Fibroblast of lung (primary cell): ENCODE measurements around the gene FGR. TPM values are rescaled to one million over a fixed set of nuclear protein-coding genes. Genes with fewer than 3 reads are reported as not detected.

Experiments
- DNase-seq, 2 donors: peaks; one replicate each; pipeline versions ENCODE4 v3.0.0 to v3.0.0-alpha.2; 2010; ENCODE audit warnings: low read depth in 2 of 2
- H2AFZ ChIP-seq: 2 replicates; pipeline ENCODE4 v1.5.1; 2012; ENCODE audit warnings: low read length, control low read depth, inconsistent platforms
- H3K27ac ChIP-seq: 2 replicates; pipeline ENCODE4 v1.5.1; 2011; ENCODE audit warnings: low read length, control low read depth; ENCODE audit not compliant: insufficient read depth
- H3K27me3 ChIP-seq: 2 replicates; pipeline ENCODE4 v1.5.1; 2011; ENCODE audit warnings: mild to moderate bottlenecking, low read length; ENCODE audit not compliant: control insufficient read depth, insufficient read depth
- H3K36me3 ChIP-seq: 2 replicates; pipeline ENCODE4 v1.5.1; 2011; ENCODE audit warnings: low read length; ENCODE audit not compliant: control insufficient read depth, insufficient read depth
- H3K4me1 ChIP-seq: 2 replicates; pipeline ENCODE4 v1.5.1; 2011; ENCODE audit warnings: low read length; ENCODE audit not compliant: control insufficient read depth, insufficient read depth; ENCODE audit errors: extremely low read depth
- H3K4me2 ChIP-seq: 2 replicates; pipeline ENCODE4 v1.5.1; 2011; ENCODE audit warnings: low read length, control low read depth; ENCODE audit not compliant: insufficient read depth; ENCODE audit errors: extremely low read depth
- H3K4me3 ChIP-seq, 4 experiments: fragments of 200-600 bp in 1 of 4; sonication (generic) in 1 of 4; replicated peaks in 1 of 4; 2 replicates each; pipeline ENCODE4 v1.5.1; 2011 to 2016; ENCODE audit warnings: low read length in 4 of 4, low read depth in 3 of 4, mild to moderate bottlenecking in 3 of 4, control low read depth in 2 of 4, inconsistent platforms in 1 of 4, mixed read lengths in 1 of 4; ENCODE audit not compliant: insufficient read depth in 1 of 4; ENCODE audit errors: control extremely low read depth in 1 of 4
- H3K79me2 ChIP-seq: 2 replicates; pipeline ENCODE4 v1.5.1; 2012; ENCODE audit warnings: mild to moderate bottlenecking, low read length, inconsistent platforms; ENCODE audit not compliant: control insufficient read depth, insufficient read depth
- H3K9ac ChIP-seq: 2 replicates; pipeline ENCODE4 v1.5.1; 2011; ENCODE audit warnings: mild to moderate bottlenecking, low read length, control low read depth; ENCODE audit not compliant: insufficient read depth
- H3K9me3 ChIP-seq: 2 replicates; pipeline ENCODE4 v1.5.1; 2012; ENCODE audit warnings: low read depth, low read length; ENCODE audit not compliant: control insufficient read depth, insufficient read depth
- H4K20me1 ChIP-seq: 2 replicates; pipeline ENCODE4 v1.5.1; 2011; ENCODE audit warnings: low read length; ENCODE audit not compliant: control insufficient read depth, insufficient read depth; ENCODE audit errors: extremely low read depth
- CTCF ChIP-seq, 2 donors: IDR thresholded peaks in 1 of 2; conservative IDR thresholded peaks in 1 of 2; 1 replicate in 1 of 2; 2 replicates in 1 of 2; pipeline ENCODE4 v1.5.1; 2011 to 2012; ENCODE audit warnings: low read length in 2 of 2, control low read depth in 1 of 2, inconsistent platforms in 1 of 2, low read depth in 1 of 2, mild to moderate bottlenecking in 1 of 2
- EZH2 ChIP-seq: IDR thresholded peaks from 2 replicates; pipeline ENCODE4 v1.5.1; 2012; ENCODE audit warnings: low read length, control low read depth, mild to moderate bottlenecking; ENCODE audit errors: missing control alignments
- polyA plus RNA-seq, 2 donors: library from polyadenylated mRNA; depleted of rRNA in 1 of 2; stranded (reverse) in 1 of 2; unstranded in 1 of 2; fragments of >200 nt; gene quantifications; 2 replicates each; pipeline ENCODE4 v1.2.1, GENCODE V29; 2011 to 2012; ENCODE audit warnings: missing spikeins in 1 of 2
- total RNA-seq: library from RNA; depleted of rRNA; stranded (reverse); fragments of >200 nt; gene quantifications from 2 replicates; pipeline ENCODE4 v1.2.1, GENCODE V29; 2014

The FGR gene
- total and polyA plus RNA-seq, 2 donors (not counting 1 experiment from before 2014, with no cell fraction given) = not detected

- H3K9me3 ChIP-seq = no peaks in the 10 kb centered on the region
- TF ChIP-seq EZH2 (peak; percentile 93), CTCF (conservative IDR thresholded peaks at IDR 0.05 in 1 of 2, IDR thresholded peaks at IDR 0.05 in 1 of 2; ENCODE audit: low read depth in 1 of 2, low read length in 2 of 2) (no peak)
- DNase-seq = peak in 1 of 2 donors; percentile 11
- H3K27ac ChIP-seq = no peak overlapping the region
- H3K9ac ChIP-seq = peak overlapping the region; percentile 46
- H3K27me3 ChIP-seq = peaks cover 25% of the 10 kb centered on the region
- peak overlapping the region; percentile 25 for H3K4me2 ChIP-seq
- H3K4me1 ChIP-seq = no peaks in the 10 kb centered on the region
- H3K36me3 ChIP-seq = no peaks in the 10 kb centered on the region
- H3K79me2 ChIP-seq = no peaks in the 10 kb centered on the region
- H3K4me3 ChIP-seq = peak overlapping the region in 1 of 4 experiments; percentile 44
- H2AFZ ChIP-seq = peak overlapping the region; percentile 17
- H4K20me1 ChIP-seq = no peaks in the 10 kb centered on the region
These were observed 604 bp downstream of the FGR start for GRCh38 chr1:27634177-27634984.

- Histone ChIP-seq H3K36me3 (no peaks in the 10 kb centered on the region), H3K27ac (no peak overlapping the region), H3K4me2 (peak overlapping the region; percentile 25), H2AFZ (no peak overlapping the region), H3K9ac (peak overlapping the region; percentile 46), H4K20me1 (no peaks in the 10 kb centered on the region), H3K79me2 (no peaks in the 10 kb centered on the region), H3K4me1 (no peaks in the 10 kb centered on the region), H3K9me3 (no peaks in the 10 kb centered on the region), H3K27me3 (peaks cover 28% of the 10 kb centered on the region), H3K4me3 (peak overlapping the region in 1 of 4 experiments; percentile 44)
- no peak for TF ChIP-seq EZH2
- no peak for TF ChIP-seq CTCF (conservative IDR thresholded peaks at IDR 0.05 in 1 of 2, IDR thresholded peaks at IDR 0.05 in 1 of 2; ENCODE audit: low read depth in 1 of 2, low read length in 2 of 2)
- no peak for DNase-seq
These were observed 1.3 kb downstream of the FGR start for GRCh38 chr1:27633640-27634176.

- H2AFZ ChIP-seq = no peak overlapping the region
- no peak overlapping the region for H3K27ac ChIP-seq
- H3K79me2 ChIP-seq = no peaks in the 10 kb centered on the region
- TF ChIP-seq CTCF (conservative IDR thresholded peaks at IDR 0.05 in 1 of 2, IDR thresholded peaks at IDR 0.05 in 1 of 2; ENCODE audit: low read depth in 1 of 2, low read length in 2 of 2) (no peak), EZH2 (no peak)
- H3K4me1 ChIP-seq = no peaks in the 10 kb centered on the region
- no peak overlapping the region for H3K9ac ChIP-seq
- no peak overlapping the region for H3K4me3 ChIP-seq
- H3K4me2 ChIP-seq = no peak overlapping the region
- H3K9me3 ChIP-seq = no peaks in the 10 kb centered on the region
- H3K36me3 ChIP-seq = no peaks in the 10 kb centered on the region
- peaks cover 32% of the 10 kb centered on the region for H3K27me3 ChIP-seq
- no peaks in the 10 kb centered on the region for H4K20me1 ChIP-seq
- no peak for DNase-seq
These were observed 1.7 kb downstream of the FGR start for GRCh38 chr1:27633298-27633610.
